Esophagus muscularis mucosa (tissue), 3 donors: Measurements from ENCODE around the gene TTC7B.

ENCODE experiments used
- CTCF ChIP-seq, 3 experiments: fragments of 200-600 bp in 2 of 3; fragments of 450-650 bp in 1 of 3; sonication (generic) in 2 of 3; IDR thresholded peaks; one replicate each; pipeline ENCODE4 v1.5.1; 2017 to 2019; ENCODE audit warnings: antibody characterized with exemption in 3 of 3, mild to moderate bottlenecking in 2 of 3, moderate library complexity in 1 of 3
- POLR2A ChIP-seq: fragments of 450-650 bp; IDR thresholded peaks from one replicate; pipeline ENCODE4 v1.6.1; 2017; ENCODE audit warnings: antibody characterized with exemption, moderate library complexity, mild to moderate bottlenecking, low read depth

GRCh38 chr14:90579816-90580215 is 236.4 kb downstream of the TTC7B start:
- TF ChIP-seq CTCF (IDR thresholded peaks at IDR 0.05) (no peak), POLR2A (no peak)
